HepG2 (cell line): Measurements from ENCODE around the gene ARL5A. TPM values are rescaled to one million over a fixed set of nuclear protein-coding genes. Genes with fewer than 3 reads are reported as not detected.

Source experiments
- ATAC-seq: fragments of 200-7000 bp; cut with Tn5 transposase; 3 replicates; pipeline ENCODE4 v1.9.1; 2020; ENCODE audit warnings: mild to moderate bottlenecking, moderate library complexity
- BruUV-seq: library from RNA; stranded (reverse); fragments of 400-500 nt; replicated peaks from 2 replicates; lab custom pipeline; 2021; lab: Mats Ljungman, UMichigan
- CTCF ChIA-PET: fragments of 300-600 bp; formaldehyde crosslinking; extraction: SDS; loops from one replicate; lab custom pipeline; 2021; ENCODE audit warnings: low total read pairs, inconsistent platforms, low intra/inter-chr PET ratio; lab: Yijun Ruan, JAX
- POLR2A ChIA-PET: fragments of 350-600 bp; sonication (Branson Sonifier 250); formaldehyde crosslinking; loops from one replicate; lab custom pipeline; 2020; ENCODE audit warnings: antibody characterized with exemption, inconsistent platforms; lab: Yijun Ruan, JAX
- DNase-seq: peaks from one replicate; pipeline ENCODE4 v3.0.0-alpha.2; 2015; ENCODE audit warnings: low spot score
- FAIRE-seq: peaks from 3 replicates; lab custom pipeline; 2011; peaks lifted over from hg19 to GRCh38; lab: Jason Lieb, UNC
- H2AFZ ChIP-seq: one replicate; pipeline ENCODE4 v1.6.1; 2011; ENCODE audit warnings: low read length, inconsistent platforms
- H3K27ac ChIP-seq: fragments of 300-600 bp; 3 replicates; pipeline ENCODE4 v1.8.0; 2011; ENCODE audit warnings: mixed run types, mild to moderate bottlenecking, mixed read lengths, low read length, inconsistent platforms; ENCODE audit not compliant: insufficient read depth; ENCODE audit errors: extremely low read length
- H3K27me3 ChIP-seq, 2 experiments: fragments of 200-600 bp in 1 of 2; 2 replicates in 1 of 2; 3 replicates in 1 of 2; pipeline versions ENCODE4 v1.6.0 to v1.8.0; 2011; ENCODE audit warnings: low read length in 2 of 2, mild to moderate bottlenecking in 2 of 2, moderate library complexity in 2 of 2, inconsistent platforms in 1 of 2; ENCODE audit not compliant: insufficient read depth in 2 of 2, control insufficient read depth in 1 of 2
- H3K36me3 ChIP-seq, 2 experiments: fragments of 200-600 bp in 1 of 2; replicated peaks in 1 of 2; 2 replicates in 1 of 2; 3 replicates in 1 of 2; pipeline versions ENCODE4 v1.5.1 to v1.8.0; 2011; ENCODE audit warnings: low read length in 2 of 2, inconsistent platforms in 1 of 2; ENCODE audit not compliant: insufficient read depth in 2 of 2, control insufficient read depth in 1 of 2
- H3K4me1 ChIP-seq: 2 replicates; pipeline ENCODE4 v1.5.1; 2012; ENCODE audit warnings: low read length, inconsistent platforms; ENCODE audit not compliant: insufficient read depth
- H3K4me2 ChIP-seq: 2 replicates; pipeline ENCODE4 v1.6.0; 2011; ENCODE audit warnings: low read depth, low read length, inconsistent platforms
- H3K4me3 ChIP-seq, 3 experiments: fragments of 200-600 bp in 1 of 3; sonication (generic), shearing (Covaris generic) in 1 of 3; replicated peaks in 1 of 3; 2 replicates each; pipeline ENCODE4 v1.5.1; 2011 to 2016; ENCODE audit warnings: low read length in 3 of 3, inconsistent platforms in 2 of 3, low read depth in 2 of 3, mild to moderate bottlenecking in 2 of 3, control low read depth in 1 of 3, mixed read lengths in 1 of 3; ENCODE audit not compliant: insufficient read depth in 1 of 3
- H3K79me2 ChIP-seq: one replicate; pipeline ENCODE4 v1.6.1; 2011; ENCODE audit warnings: low read length, inconsistent platforms; ENCODE audit not compliant: insufficient read depth
- H3K9ac ChIP-seq: 2 replicates; pipeline ENCODE4 v1.6.0; 2011; ENCODE audit warnings: mild to moderate bottlenecking, low read depth, low read length, inconsistent platforms; ENCODE audit not compliant: insufficient read depth
- H3K9me3 ChIP-seq: 2 replicates; pipeline ENCODE4 v1.5.1; 2012; ENCODE audit warnings: mild to moderate bottlenecking, low read length
- H4K20me1 ChIP-seq: 2 replicates; pipeline ENCODE4 v1.6.0; 2011; ENCODE audit warnings: inconsistent platforms, mild to moderate bottlenecking, low read length, moderate library complexity; ENCODE audit not compliant: insufficient read depth
- CENPX ChIP-seq: sonication (generic); formaldehyde crosslinking; IDR thresholded peaks from 2 replicates; pipeline ENCODE4 v1.9.0; 2021; ENCODE audit warnings: mild to moderate bottlenecking, missing genetic modification reagents, moderate library complexity
- GATAD2A ChIP-seq: IDR thresholded peaks from 2 replicates; pipeline ENCODE4 v1.6.1; 2016
- HDAC2 ChIP-seq: sonication (generic); formaldehyde crosslinking; IDR thresholded peaks from 2 replicates; pipeline ENCODE4 v1.4.0; 2020; ENCODE audit warnings: missing genetic modification reagents
- HMG20A ChIP-seq: IDR thresholded peaks from 2 replicates; pipeline ENCODE4 v1.6.1; 2016; ENCODE audit warnings: borderline replicate concordance
- MIXL1 ChIP-seq: IDR thresholded peaks from 2 replicates; pipeline ENCODE4 v1.6.1; 2016
- MTF1 ChIP-seq: sonication (generic); formaldehyde crosslinking; IDR thresholded peaks from 2 replicates; pipeline ENCODE4 v1.5.0; 2020; ENCODE audit warnings: missing genetic modification reagents
- NR2F2 ChIP-seq: IDR thresholded peaks from 2 replicates; pipeline ENCODE4 v1.6.1; 2012; ENCODE audit warnings: low read depth, inconsistent platforms, borderline replicate concordance
- RARG ChIP-seq: sonication (generic); formaldehyde crosslinking; IDR thresholded peaks from 2 replicates; pipeline ENCODE4 v1.4.0; 2020; ENCODE audit warnings: low read depth, mild to moderate bottlenecking, missing genetic modification reagents
- TAF15 ChIP-seq: fragments of 200-400 bp; formaldehyde crosslinking; IDR thresholded peaks from one replicate; pipeline ENCODE4 v1.6.1; 2018; ENCODE audit warnings: mild to moderate bottlenecking, low read depth, low read length; ENCODE audit not compliant: poor library complexity, severe bottlenecking
- TCF12 ChIP-seq, 2 experiments: fragments of 450-650 bp in 1 of 2; sonication (generic) in 1 of 2; formaldehyde crosslinking in 1 of 2; IDR thresholded peaks; 2 replicates each; pipeline versions ENCODE4 v1.6.1 to v1.8.0; 2017 to 2022; ENCODE audit warnings: antibody characterized with exemption in 1 of 2, mild to moderate bottlenecking in 1 of 2, missing genetic modification reagents in 1 of 2, moderate library complexity in 1 of 2
- YEATS2 ChIP-seq: sonication (generic); formaldehyde crosslinking; IDR thresholded peaks from 2 replicates; pipeline ENCODE4 v1.4.0; 2020; ENCODE audit warnings: missing genetic modification reagents, borderline replicate concordance
- ZNF619 ChIP-seq: sonication (generic); formaldehyde crosslinking; IDR thresholded peaks from 2 replicates; pipeline ENCODE4 v1.4.0; 2020; ENCODE audit warnings: mild to moderate bottlenecking, missing genetic modification reagents
- ZNF780A ChIP-seq: sonication (generic); formaldehyde crosslinking; IDR thresholded peaks from 2 replicates; pipeline ENCODE4 v1.8.0; 2022; ENCODE audit warnings: mild to moderate bottlenecking, missing genetic modification reagents, moderate library complexity
- WGBS: methylation state at CpG from one replicate; pipeline ENCODE4 v1.1.6; 2017; ENCODE audit warnings: low lambda C conversion rate; 5-methylcytosine and 5-hydroxymethylcytosine counted together
- in situ Hi-C: cut with HindIII; loops from 2 replicates; pipeline ENCODE4 v1.10.0; 2017; ENCODE audit warnings: low pct_unique_long_range_greater_than_20kb; ENCODE audit not compliant: extremely low pct_ligation_motif_present
- intact Hi-C: fragments of 100-400 bp; cut with micrococcal nuclease; formaldehyde crosslinking; loops from one replicate; pipeline ENCODE4 v1.10.0; 2022; ENCODE audit not compliant: unreplicated experiment
- polyA plus RNA-seq, 8 experiments: library from polyadenylated mRNA; depleted of rRNA in 3 of 8; stranded (reverse) in 7 of 8; unstranded in 1 of 8; fragments of >200 nt; fragmentation: Illumina TruSeq in 4 of 8; extraction: Trizol in 4 of 8; gene quantifications; 2 replicates each; pipeline versions ENCODE4 v1.2.1 to v1.2.3, GENCODE V29; 2011 to 2016; ENCODE audit warnings: low read depth in 4 of 8, missing spikeins in 1 of 8, mixed read lengths in 1 of 8; ENCODE audit not compliant: insufficient read depth in 1 of 8
- total RNA-seq, 5 experiments: library from RNA; depleted of rRNA; stranded (reverse); fragments of >200 nt; fragmentation: Illumina TruSeq; extraction: Trizol; gene quantifications; 2 replicates each; pipeline ENCODE4 v1.2.3, GENCODE V29; 2016; ENCODE audit warnings: low read depth in 1 of 5
- TF ChIP-seq, protein P1 (sequence below): sonication (generic); formaldehyde crosslinking; conservative IDR thresholded peaks from 2 replicates; pipeline ENCODE4 v1.4.0; 2020; ENCODE audit warnings: mild to moderate bottlenecking, missing genetic modification reagents, moderate library complexity
- TF ChIP-seq, protein P2 (sequence below): sonication (generic); formaldehyde crosslinking; IDR thresholded peaks from 2 replicates; pipeline ENCODE4 v1.5.0; 2020; ENCODE audit warnings: mild to moderate bottlenecking, missing genetic modification reagents, borderline replicate concordance
- TF ChIP-seq, protein P3 (sequence below): sonication (generic); formaldehyde crosslinking; conservative IDR thresholded peaks from 2 replicates; pipeline ENCODE4 v1.8.0; 2022; ENCODE audit warnings: mild to moderate bottlenecking, moderate library complexity, missing genetic modification reagents

ARL5A gene
- total and polyA plus RNA-seq, 2 of the 13 experiments (the other 11 are each of a cell fraction or from before 2014, with no cell fraction given): 47.5 to 149 TPM

DNA sequence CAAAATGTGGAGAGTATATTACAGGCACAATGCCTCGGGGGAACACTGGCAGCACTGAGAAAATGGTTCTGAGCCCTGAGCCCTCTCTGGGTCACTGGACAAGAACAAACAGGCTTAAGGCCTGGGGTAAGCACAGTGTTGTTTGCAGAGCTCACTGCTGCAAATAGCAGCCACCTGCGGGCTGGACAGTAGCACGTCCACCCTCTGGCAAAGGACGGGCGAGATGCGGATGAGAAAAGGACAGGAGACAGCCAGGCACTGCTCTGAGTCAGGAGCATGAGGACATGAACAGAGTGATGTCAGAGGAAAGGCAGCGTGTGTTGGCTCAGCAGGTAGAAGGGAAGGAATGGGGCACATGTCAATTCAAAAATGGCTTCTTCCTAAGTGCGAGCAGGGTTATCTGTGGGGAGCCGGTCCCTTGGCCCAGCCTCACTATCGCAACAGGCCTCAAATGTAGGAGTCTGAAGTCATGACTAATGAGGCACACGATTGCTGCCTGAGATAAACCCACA is 68.0 kb downstream of the ARL5A start:
- DNase-seq (peak; percentile 79), FAIRE-seq (no peak), ATAC-seq (peak; percentile 99)
- Histone ChIP-seq H3K79me2 (no peaks in the 10 kb centered on the region), H4K20me1 (no peaks in the 10 kb centered on the region), H3K27ac (peak overlapping the region; percentile 30), H2AFZ (no peak overlapping the region), H3K4me2 (peak overlapping the region; percentile 67), H3K4me3 (peak overlapping the region in 1 of 3 experiments; percentile 44; a peak in 2 of 6 replicates), H3K36me3 (no peaks in the 10 kb centered on the region), H3K9me3 (no peaks in the 10 kb centered on the region), H3K9ac (peak overlapping the region; percentile 12; the same call in 1 of the 2 replicates), H3K4me1 (peaks cover 62% of the 10 kb centered on the region), H3K27me3 (no peaks in the 10 kb centered on the region)
- ChIA-PET POLR2A (no interaction called here), CTCF (no interaction called here)
- 23% methylated on average over 11 of the region's 11 CpGs for WGBS
- intact Hi-C loops (loop anchor here (2.0 kb wide), 1 partner anchor 37 kb away; no protein-coding TSS in a partner anchor), in situ Hi-C loops (no loop called here)
- BruUV-seq: no TSS peak
- peak; percentile 93; the same call in 1 of the 2 replicates for TF ChIP-seq ZNF619 (CRISPR knock-in tag)
- peak; percentile 26; the same call in 1 of the 2 replicates for TF ChIP-seq NR2F2
- TF ChIP-seq GATAD2A (CRISPR knock-in tag): peak; percentile 70
- TF ChIP-seq HMG20A (CRISPR knock-in tag): peak; percentile 86; the same call in 1 of the 2 replicates
- no peak for TF ChIP-seq CENPX (CRISPR knock-in tag)
- no peak for TF ChIP-seq RARG (CRISPR knock-in tag)
- TF ChIP-seq HDAC2 (CRISPR knock-in tag): peak; percentile 91
- TF ChIP-seq YEATS2 (CRISPR knock-in tag): peak; percentile 61
- TF ChIP-seq ZNF780A (CRISPR knock-in tag): no peak
- TF ChIP-seq, protein P1, sequence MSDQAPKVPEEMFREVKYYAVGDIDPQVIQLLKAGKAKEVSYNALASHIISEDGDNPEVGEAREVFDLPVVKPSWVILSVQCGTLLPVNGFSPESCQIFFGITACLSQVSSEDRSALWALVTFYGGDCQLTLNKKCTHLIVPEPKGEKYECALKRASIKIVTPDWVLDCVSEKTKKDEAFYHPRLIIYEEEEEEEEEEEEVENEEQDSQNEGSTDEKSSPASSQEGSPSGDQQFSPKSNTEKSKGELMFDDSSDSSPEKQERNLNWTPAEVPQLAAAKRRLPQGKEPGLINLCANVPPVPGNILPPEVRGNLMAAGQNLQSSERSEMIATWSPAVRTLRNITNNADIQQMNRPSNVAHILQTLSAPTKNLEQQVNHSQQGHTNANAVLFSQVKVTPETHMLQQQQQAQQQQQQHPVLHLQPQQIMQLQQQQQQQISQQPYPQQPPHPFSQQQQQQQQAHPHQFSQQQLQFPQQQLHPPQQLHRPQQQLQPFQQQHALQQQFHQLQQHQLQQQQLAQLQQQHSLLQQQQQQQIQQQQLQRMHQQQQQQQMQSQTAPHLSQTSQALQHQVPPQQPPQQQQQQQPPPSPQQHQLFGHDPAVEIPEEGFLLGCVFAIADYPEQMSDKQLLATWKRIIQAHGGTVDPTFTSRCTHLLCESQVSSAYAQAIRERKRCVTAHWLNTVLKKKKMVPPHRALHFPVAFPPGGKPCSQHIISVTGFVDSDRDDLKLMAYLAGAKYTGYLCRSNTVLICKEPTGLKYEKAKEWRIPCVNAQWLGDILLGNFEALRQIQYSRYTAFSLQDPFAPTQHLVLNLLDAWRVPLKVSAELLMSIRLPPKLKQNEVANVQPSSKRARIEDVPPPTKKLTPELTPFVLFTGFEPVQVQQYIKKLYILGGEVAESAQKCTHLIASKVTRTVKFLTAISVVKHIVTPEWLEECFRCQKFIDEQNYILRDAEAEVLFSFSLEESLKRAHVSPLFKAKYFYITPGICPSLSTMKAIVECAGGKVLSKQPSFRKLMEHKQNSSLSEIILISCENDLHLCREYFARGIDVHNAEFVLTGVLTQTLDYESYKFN (CRISPR knock-in tag): peak; percentile 86
- no peak for TF ChIP-seq MTF1 (CRISPR knock-in tag)
- TF ChIP-seq, protein P2, sequence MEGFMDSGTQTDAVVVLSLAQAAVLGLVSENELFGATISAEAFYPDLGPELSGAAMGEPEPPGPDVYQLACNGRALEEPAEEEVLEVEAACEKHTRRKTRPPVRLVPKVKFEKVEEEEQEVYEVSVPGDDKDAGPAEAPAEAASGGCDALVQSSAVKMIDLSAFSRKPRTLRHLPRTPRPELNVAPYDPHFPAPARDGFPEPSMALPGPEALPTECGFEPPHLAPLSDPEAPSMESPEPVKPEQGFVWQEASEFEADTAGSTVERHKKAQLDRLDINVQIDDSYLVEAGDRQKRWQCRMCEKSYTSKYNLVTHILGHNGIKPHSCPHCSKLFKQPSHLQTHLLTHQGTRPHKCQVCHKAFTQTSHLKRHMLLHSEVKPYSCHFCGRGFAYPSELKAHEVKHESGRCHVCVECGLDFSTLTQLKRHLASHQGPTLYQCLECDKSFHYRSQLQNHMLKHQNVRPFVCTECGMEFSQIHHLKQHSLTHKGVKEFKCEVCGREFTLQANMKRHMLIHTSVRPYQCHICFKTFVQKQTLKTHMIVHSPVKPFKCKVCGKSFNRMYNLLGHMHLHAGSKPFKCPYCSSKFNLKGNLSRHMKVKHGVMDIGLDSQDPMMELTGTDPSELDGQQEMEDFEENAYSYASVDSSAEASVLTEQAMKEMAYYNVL (CRISPR knock-in tag): peak; percentile 61; the same call in 1 of the 2 replicates
- TF ChIP-seq MIXL1 (CRISPR knock-in tag): peak; percentile 70
- TF ChIP-seq, protein P3, sequence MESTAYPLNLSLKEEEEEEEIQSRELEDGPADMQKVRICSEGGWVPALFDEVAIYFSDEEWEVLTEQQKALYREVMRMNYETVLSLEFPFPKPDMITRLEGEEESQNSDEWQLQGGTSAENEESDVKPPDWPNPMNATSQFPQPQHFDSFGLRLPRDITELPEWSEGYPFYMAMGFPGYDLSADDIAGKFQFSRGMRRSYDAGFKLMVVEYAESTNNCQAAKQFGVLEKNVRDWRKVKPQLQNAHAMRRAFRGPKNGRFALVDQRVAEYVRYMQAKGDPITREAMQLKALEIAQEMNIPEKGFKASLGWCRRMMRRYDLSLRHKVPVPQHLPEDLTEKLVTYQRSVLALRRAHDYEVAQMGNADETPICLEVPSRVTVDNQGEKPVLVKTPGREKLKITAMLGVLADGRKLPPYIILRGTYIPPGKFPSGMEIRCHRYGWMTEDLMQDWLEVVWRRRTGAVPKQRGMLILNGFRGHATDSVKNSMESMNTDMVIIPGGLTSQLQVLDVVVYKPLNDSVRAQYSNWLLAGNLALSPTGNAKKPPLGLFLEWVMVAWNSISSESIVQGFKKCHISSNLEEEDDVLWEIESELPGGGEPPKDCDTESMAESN (CRISPR knock-in tag): peak; percentile 96
- no peak for TF ChIP-seq TCF12 (IDR thresholded peaks at IDR 0.05)
- TF ChIP-seq TCF12 (CRISPR knock-in tag; IDR thresholded peaks at IDR 0.05): peak; percentile 30; the same call in 1 of the 2 replicates
- TF ChIP-seq TAF15: no peak
